Uterus (tissue), 2 donors: Measurements from ENCODE around the gene CTDP1.

Source experiments
- CTCF ChIP-seq, 4 experiments: fragments of 200-600 bp in 2 of 4; fragments of 450-650 bp in 2 of 4; sonication (generic) in 2 of 4; IDR thresholded peaks; one replicate each; pipeline ENCODE4 v1.5.1; 2016 to 2019; ENCODE audit warnings: antibody characterized with exemption in 4 of 4, mild to moderate bottlenecking in 2 of 4, moderate library complexity in 1 of 4
- POLR2A ChIP-seq, 2 donors: fragments of 450-650 bp; IDR thresholded peaks; one replicate each; pipeline ENCODE4 v1.6.1; 2016; ENCODE audit warnings: antibody characterized with exemption in 2 of 2, mild to moderate bottlenecking in 1 of 2, moderate library complexity in 1 of 2

GRCh38 chr18:79789091-79789891 is 109.7 kb downstream of the CTDP1 start:
- TF ChIP-seq POLR2A (IDR thresholded peaks at IDR 0.05) (no peak), CTCF (IDR thresholded peaks at IDR 0.05) (no peak)
